Right forelimb (tissue), 1 donor: Measurements from ENCODE around the gene HAO2.

Experiments
- DNase-seq: peaks from one replicate; pipeline ENCODE4 v3.0.0-alpha.2; 2018

Gene HAO2

GRCh38 chr1:119442756-119443155 lies 74.2 kb downstream of the HAO2 start:
- no peak for DNase-seq
